ENCODE measurements around the gene ILK. TPM values are rescaled to one million over a fixed set of nuclear protein-coding genes. Genes with fewer than 3 reads are reported as not detected.

Gene ILK
- total and polyA plus RNA-seq, 10 of the 15 experiments (the other 5 are each of a cell fraction or from before 2014, with no cell fraction given) = 51.8 to 163 (median 92.0) TPM

DNA sequence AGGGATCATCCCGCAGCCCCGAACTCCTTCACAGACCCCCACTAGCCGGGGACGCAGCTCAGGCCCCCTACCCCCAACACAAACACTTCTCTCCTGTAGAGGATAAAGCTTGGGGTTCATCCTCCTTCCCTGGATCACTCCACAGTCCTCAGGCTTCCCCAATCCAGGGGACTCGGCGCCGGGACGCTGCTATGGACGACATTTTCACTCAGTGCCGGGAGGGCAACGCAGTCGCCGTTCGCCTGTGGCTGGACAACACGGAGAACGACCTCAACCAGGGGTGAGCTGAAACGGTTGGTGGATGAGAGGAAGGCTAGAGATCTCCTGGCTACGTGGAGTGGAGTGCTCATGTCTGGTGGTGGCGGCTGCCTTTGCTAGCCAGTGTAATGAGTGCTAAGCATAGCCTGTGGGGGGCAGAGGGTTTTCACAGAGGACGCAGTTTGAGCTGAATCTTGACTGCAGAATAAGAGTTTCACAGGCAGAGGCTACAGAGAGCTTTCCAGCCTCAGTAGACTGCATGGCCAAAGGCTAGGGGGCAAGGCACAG is 580 bp downstream of the ILK start (continued):
- TF ChIP-seq BMI1 (IDR thresholded peaks at IDR 0.05; ENCODE audit: borderline replicate concordance) = no peak
- TF ChIP-seq, protein P1, sequence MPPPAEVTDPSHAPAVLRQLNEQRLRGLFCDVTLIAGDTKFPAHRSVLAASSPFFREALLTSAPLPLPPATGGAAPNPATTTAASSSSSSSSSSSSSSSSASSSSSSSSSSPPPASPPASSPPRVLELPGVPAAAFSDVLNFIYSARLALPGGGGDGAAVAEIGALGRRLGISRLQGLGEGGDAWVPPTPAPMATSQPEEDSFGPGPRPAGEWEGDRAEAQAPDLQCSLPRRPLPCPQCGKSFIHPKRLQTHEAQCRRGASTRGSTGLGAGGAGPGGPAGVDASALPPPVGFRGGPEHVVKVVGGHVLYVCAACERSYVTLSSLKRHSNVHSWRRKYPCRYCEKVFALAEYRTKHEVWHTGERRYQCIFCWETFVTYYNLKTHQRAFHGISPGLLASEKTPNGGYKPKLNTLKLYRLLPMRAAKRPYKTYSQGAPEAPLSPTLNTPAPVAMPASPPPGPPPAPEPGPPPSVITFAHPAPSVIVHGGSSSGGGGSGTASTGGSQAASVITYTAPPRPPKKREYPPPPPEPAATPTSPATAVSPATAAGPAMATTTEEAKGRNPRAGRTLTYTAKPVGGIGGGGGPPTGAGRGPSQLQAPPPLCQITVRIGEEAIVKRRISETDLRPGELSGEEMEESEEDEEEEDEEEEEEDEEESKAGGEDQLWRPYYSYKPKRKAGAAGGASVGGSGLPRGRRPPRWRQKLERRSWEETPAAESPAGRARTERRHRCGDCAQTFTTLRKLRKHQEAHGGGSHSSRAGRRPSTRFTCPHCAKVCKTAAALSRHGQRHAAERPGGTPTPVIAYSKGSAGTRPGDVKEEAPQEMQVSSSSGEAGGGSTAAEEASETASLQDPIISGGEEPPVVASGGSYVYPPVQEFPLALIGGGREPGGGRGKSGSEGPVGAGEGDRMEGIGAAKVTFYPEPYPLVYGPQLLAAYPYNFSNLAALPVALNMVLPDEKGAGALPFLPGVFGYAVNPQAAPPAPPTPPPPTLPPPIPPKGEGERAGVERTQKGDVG (CRISPR knock-in tag; IDR thresholded peaks at IDR 0.05) = no peak
- TF ChIP-seq, protein P2, sequence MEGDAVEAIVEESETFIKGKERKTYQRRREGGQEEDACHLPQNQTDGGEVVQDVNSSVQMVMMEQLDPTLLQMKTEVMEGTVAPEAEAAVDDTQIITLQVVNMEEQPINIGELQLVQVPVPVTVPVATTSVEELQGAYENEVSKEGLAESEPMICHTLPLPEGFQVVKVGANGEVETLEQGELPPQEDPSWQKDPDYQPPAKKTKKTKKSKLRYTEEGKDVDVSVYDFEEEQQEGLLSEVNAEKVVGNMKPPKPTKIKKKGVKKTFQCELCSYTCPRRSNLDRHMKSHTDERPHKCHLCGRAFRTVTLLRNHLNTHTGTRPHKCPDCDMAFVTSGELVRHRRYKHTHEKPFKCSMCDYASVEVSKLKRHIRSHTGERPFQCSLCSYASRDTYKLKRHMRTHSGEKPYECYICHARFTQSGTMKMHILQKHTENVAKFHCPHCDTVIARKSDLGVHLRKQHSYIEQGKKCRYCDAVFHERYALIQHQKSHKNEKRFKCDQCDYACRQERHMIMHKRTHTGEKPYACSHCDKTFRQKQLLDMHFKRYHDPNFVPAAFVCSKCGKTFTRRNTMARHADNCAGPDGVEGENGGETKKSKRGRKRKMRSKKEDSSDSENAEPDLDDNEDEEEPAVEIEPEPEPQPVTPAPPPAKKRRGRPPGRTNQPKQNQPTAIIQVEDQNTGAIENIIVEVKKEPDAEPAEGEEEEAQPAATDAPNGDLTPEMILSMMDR (IDR thresholded peaks at IDR 0.05 in 2 of 3, conservative IDR thresholded peaks at IDR 0.05 in 1 of 3; ENCODE audit: control insufficient read depth in 2 of 3, extremely low read depth in 1 of 3, insufficient read depth in 1 of 3, low read depth in 3 of 3, low read length in 3 of 3) = peak; percentile 27 to 62 (median 33); a peak in 3 of 6 replicates
- TF ChIP-seq, protein P3, sequence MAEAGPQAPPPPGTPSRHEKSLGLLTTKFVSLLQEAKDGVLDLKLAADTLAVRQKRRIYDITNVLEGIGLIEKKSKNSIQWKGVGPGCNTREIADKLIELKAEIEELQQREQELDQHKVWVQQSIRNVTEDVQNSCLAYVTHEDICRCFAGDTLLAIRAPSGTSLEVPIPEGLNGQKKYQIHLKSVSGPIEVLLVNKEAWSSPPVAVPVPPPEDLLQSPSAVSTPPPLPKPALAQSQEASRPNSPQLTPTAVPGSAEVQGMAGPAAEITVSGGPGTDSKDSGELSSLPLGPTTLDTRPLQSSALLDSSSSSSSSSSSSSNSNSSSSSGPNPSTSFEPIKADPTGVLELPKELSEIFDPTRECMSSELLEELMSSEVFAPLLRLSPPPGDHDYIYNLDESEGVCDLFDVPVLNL (IDR thresholded peaks at IDR 0.05; ENCODE audit: low read depth, low read length) = no peak
- no peak for TF ChIP-seq RFX5 (IDR thresholded peaks at IDR 0.05; ENCODE audit: low read depth, low read length)
- TF ChIP-seq, protein P4, sequence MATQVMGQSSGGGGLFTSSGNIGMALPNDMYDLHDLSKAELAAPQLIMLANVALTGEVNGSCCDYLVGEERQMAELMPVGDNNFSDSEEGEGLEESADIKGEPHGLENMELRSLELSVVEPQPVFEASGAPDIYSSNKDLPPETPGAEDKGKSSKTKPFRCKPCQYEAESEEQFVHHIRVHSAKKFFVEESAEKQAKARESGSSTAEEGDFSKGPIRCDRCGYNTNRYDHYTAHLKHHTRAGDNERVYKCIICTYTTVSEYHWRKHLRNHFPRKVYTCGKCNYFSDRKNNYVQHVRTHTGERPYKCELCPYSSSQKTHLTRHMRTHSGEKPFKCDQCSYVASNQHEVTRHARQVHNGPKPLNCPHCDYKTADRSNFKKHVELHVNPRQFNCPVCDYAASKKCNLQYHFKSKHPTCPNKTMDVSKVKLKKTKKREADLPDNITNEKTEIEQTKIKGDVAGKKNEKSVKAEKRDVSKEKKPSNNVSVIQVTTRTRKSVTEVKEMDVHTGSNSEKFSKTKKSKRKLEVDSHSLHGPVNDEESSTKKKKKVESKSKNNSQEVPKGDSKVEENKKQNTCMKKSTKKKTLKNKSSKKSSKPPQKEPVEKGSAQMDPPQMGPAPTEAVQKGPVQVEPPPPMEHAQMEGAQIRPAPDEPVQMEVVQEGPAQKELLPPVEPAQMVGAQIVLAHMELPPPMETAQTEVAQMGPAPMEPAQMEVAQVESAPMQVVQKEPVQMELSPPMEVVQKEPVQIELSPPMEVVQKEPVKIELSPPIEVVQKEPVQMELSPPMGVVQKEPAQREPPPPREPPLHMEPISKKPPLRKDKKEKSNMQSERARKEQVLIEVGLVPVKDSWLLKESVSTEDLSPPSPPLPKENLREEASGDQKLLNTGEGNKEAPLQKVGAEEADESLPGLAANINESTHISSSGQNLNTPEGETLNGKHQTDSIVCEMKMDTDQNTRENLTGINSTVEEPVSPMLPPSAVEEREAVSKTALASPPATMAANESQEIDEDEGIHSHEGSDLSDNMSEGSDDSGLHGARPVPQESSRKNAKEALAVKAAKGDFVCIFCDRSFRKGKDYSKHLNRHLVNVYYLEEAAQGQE (IDR thresholded peaks at IDR 0.05; ENCODE audit: low read depth, low read length) = no peak
- no peak for TF ChIP-seq YY1 (IDR thresholded peaks at IDR 0.05; ENCODE audit: low read depth, low read length)
- TF ChIP-seq, protein P5, sequence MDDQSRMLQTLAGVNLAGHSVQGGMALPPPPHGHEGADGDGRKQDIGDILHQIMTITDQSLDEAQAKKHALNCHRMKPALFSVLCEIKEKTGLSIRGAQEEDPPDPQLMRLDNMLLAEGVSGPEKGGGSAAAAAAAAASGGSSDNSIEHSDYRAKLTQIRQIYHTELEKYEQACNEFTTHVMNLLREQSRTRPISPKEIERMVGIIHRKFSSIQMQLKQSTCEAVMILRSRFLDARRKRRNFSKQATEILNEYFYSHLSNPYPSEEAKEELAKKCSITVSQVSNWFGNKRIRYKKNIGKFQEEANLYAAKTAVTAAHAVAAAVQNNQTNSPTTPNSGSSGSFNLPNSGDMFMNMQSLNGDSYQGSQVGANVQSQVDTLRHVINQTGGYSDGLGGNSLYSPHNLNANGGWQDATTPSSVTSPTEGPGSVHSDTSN (IDR thresholded peaks at IDR 0.05; ENCODE audit: insufficient replicate concordance, low read depth, low read length) = no peak
- TF ChIP-seq RUNX3 (IDR thresholded peaks at IDR 0.05; ENCODE audit: low read length) = 0 out of 2 replicates have a peak, but pooled peaks have one; percentile 11
- TF ChIP-seq CREM (IDR thresholded peaks at IDR 0.05; ENCODE audit: low read depth) = no peak
- no peak for TF ChIP-seq NFYB (IDR thresholded peaks at IDR 0.05; ENCODE audit: insufficient read depth, low read depth, low read length)
- TF ChIP-seq SP1 (IDR thresholded peaks at IDR 0.05; ENCODE audit: low read depth, low read length) = no peak
- TF ChIP-seq JUND (IDR thresholded peaks at IDR 0.05; ENCODE audit: low read depth, low read length) = no peak
- no peak for TF ChIP-seq FOS (IDR thresholded peaks at IDR 0.05; ENCODE audit: borderline replicate concordance, extremely low read depth, insufficient read length)
- no peak for TF ChIP-seq BCL11A (IDR thresholded peaks at IDR 0.05; ENCODE audit: low read depth, low read length)
- TF ChIP-seq, protein P6, sequence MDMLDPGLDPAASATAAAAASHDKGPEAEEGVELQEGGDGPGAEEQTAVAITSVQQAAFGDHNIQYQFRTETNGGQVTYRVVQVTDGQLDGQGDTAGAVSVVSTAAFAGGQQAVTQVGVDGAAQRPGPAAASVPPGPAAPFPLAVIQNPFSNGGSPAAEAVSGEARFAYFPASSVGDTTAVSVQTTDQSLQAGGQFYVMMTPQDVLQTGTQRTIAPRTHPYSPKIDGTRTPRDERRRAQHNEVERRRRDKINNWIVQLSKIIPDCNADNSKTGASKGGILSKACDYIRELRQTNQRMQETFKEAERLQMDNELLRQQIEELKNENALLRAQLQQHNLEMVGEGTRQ (IDR thresholded peaks at IDR 0.05; ENCODE audit: borderline replicate concordance, low read depth, low read length) = no peak
- no peak for TF ChIP-seq NBN (IDR thresholded peaks at IDR 0.05)
- TF ChIP-seq ZNF274 (IDR thresholded peaks at IDR 0.05; ENCODE audit: insufficient read depth, insufficient read length) = no peak
- no peak for TF ChIP-seq IKZF1 (conservative IDR thresholded peaks at IDR 0.05)

Data from GM12878 (cell line).